ENCODE data around the gene CLEC9A.

- TF ChIP-seq CTCF (IDR thresholded peaks at IDR 0.05): no peak
- no peak for TF ChIP-seq POLR2A (IDR thresholded peaks at IDR 0.05)
Observed at GRCh38 chr12:10001171-10001776, 29.2 kb upstream of the CLEC9A start.
